ENCODE measurements around the gene RPL41. TPM values are rescaled to one million over a fixed set of nuclear protein-coding genes. Genes with fewer than 3 reads are reported as not detected.

Gene RPL41
- polyA plus RNA-seq, 1 of the 3 experiments (the other 2 are of a cell fraction), result 12,464 TPM

DNA sequence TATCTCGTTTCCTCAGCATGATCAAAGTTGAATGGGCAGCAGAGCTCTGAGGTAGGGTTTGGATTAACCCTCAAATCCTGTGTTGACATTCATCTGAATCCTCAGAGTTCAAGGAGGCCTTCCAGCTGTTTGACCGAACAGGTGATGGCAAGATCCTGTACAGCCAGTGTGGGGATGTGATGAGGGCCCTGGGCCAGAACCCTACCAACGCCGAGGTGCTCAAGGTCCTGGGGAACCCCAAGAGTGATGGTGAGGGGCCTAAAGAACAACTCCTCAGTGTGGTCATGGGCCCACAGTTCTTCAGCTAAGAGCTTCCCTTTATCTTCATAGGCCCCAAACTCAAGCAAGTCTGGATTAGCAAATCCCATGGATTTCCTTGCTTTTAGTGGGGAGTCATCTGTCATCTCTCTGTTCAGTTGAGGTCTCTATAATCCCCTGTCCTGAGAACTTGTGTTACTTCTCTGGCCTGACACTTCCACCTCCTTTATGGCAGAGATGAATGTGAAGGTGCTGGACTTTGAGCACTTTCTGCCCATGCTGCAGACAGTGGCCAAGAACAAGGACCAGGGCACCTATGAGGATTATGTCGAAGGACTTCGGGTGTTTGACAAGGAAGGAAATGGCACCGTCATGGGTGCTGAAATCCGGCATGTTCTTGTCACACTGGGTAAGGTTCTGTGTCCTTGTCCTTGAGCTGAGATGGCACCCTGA lies 43.2 kb downstream of the RPL41 start:
- whole genome bisulfite sequencing (ENCODE audit: low lambda C conversion rate), result 47% methylated on average over 4 of the region's 8 CpGs
- Histone ChIP-seq H3K9ac (peak overlapping the region; percentile 94), H2AFZ (ENCODE audit: low read depth) (no peak overlapping the region), H4K20me1 (ENCODE audit: insufficient read depth) (peaks cover 42% of the 10 kb centered on the region), H3K4me1 (ENCODE audit: control insufficient read depth in 1 of 2, insufficient read depth in 2 of 2, low read depth in 1 of 2, low read length in 1 of 2) (peaks cover 23 to 28% of the 10 kb centered on the region in 2 experiments; a peak in 3 of 4 replicates), H3K4me2 (peak overlapping the region; percentile 97), H3K4me3 (ENCODE audit: low read depth in 2 of 2, low read length in 1 of 2) (peak overlapping the region; percentile 82 to 87), H3K27ac (ENCODE audit: low read depth in 2 of 2, low read length in 1 of 2) (peak overlapping the region; percentile 82 to 89; a peak in 3 of 4 replicates), H3K27me3 (ENCODE audit: insufficient read depth) (no peaks in the 10 kb centered on the region), H3K9me2 (no peaks in the 10 kb centered on the region), H3F3A (replicated peaks; ENCODE audit: insufficient read depth) (peaks cover 60% of the 10 kb centered on the region), H3K36me3 (replicated peaks in 1 of 2; ENCODE audit: control insufficient read depth in 1 of 2, insufficient read depth in 2 of 2, low read length in 1 of 2) (peaks cover 54 to 55% of the 10 kb centered on the region in 2 experiments), H3K9me3 (no peaks in the 10 kb centered on the region), H3K79me2 (ENCODE audit: insufficient read depth) (peaks cover 53% of the 10 kb centered on the region)
- POLR2A ChIA-PET, result interaction anchor here (1.0 to 2.5 kb wide), 7 partner anchors 8 to 31 kb away, joined by 3 to 19 read pairs (median 4); partner anchors contain the start of genes ESYT1 and SMARCC2
- DNase-seq, result no peak
- CTCF ChIA-PET, result interaction anchor here (0.6 to 3.6 kb wide), 6 partner anchors 8 to 63 kb away, joined by 3 to 14 read pairs (median 8); partner anchors contain the start of genes ESYT1, SMARCC2 and ZC3H10
- TF ChIP-seq SIN3A (IDR thresholded peaks at IDR 0.05; ENCODE audit: borderline replicate concordance, low read depth, low read length), result 0 out of 2 replicates have a peak, but pooled peaks have one; percentile 12
- TF ChIP-seq PBX3 (IDR thresholded peaks at IDR 0.05), result 0 out of 2 replicates have a peak, but pooled peaks have one; percentile 1
- TF ChIP-seq GABPA (IDR thresholded peaks at IDR 0.05; ENCODE audit: low read depth), result no peak

DNA sequence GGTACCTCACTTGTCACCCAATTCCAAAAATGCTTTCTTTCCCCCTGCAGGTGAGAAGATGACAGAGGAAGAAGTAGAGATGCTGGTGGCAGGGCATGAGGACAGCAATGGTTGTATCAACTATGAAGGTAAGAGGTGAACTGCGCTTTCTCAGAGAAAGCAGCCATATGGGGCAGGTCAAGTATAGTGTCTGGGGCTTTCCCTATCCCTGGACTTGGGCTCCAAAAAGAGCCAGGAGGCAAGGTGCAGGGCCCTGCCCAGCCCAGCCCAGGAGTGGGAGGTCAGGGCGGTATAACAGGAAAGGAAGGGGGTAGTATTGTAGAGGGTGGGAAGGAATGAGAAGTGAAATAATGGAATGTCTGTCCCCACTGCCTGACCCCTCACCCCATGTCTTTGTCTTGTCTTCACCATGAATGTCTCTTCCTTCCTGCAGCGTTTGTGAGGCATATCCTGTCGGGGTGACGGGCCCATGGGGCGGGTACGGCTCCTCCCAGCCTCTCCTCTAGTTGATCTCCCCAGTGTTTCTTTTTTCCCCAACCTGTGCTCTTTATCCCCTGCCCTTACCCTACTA lies 43.8 kb downstream of the RPL41 start:
- Histone ChIP-seq H3K36me3 (replicated peaks in 1 of 2; ENCODE audit: control insufficient read depth in 1 of 2, insufficient read depth in 2 of 2, low read length in 1 of 2) (peaks cover 51 to 54% of the 10 kb centered on the region in 2 experiments), H3K27me3 (ENCODE audit: insufficient read depth) (no peaks in the 10 kb centered on the region), H3F3A (replicated peaks; ENCODE audit: insufficient read depth) (peaks cover 60% of the 10 kb centered on the region), H3K9ac (peak overlapping the region; percentile 94), H2AFZ (ENCODE audit: low read depth) (no peak overlapping the region), H3K4me3 (ENCODE audit: low read depth in 2 of 2, low read length in 1 of 2) (peak overlapping the region; percentile 82 to 87), H3K4me2 (peak overlapping the region; percentile 97), H3K4me1 (ENCODE audit: control insufficient read depth in 1 of 2, insufficient read depth in 2 of 2, low read depth in 1 of 2, low read length in 1 of 2) (peaks cover 23 to 28% of the 10 kb centered on the region in 2 experiments; a peak in 3 of 4 replicates), H3K79me2 (ENCODE audit: insufficient read depth) (peaks cover 53% of the 10 kb centered on the region), H4K20me1 (ENCODE audit: insufficient read depth) (peaks cover 42% of the 10 kb centered on the region), H3K27ac (ENCODE audit: low read depth in 2 of 2, low read length in 1 of 2) (peak overlapping the region; percentile 8 to 82; a peak in 3 of 4 replicates), H3K9me3 (no peaks in the 10 kb centered on the region), H3K9me2 (no peaks in the 10 kb centered on the region)
- DNase-seq, result no peak
- 80% methylated on average over 6 of the region's 7 CpGs for WGBS (ENCODE audit: low lambda C conversion rate)
- TF ChIP-seq TCF12 (IDR thresholded peaks at IDR 0.05) (no peak), PBX3 (IDR thresholded peaks at IDR 0.05) (no peak), RFX5 (IDR thresholded peaks at IDR 0.05; ENCODE audit: low read length) (no peak), GABPA (IDR thresholded peaks at IDR 0.05; ENCODE audit: low read depth) (no peak), JUND (IDR thresholded peaks at IDR 0.05) (no peak), NFIC (IDR thresholded peaks at IDR 0.05; ENCODE audit: borderline replicate concordance) (no peak), REST (IDR thresholded peaks at IDR 0.05; ENCODE audit: low read depth, low read length) (no peak)
- TF ChIP-seq, protein P1, sequence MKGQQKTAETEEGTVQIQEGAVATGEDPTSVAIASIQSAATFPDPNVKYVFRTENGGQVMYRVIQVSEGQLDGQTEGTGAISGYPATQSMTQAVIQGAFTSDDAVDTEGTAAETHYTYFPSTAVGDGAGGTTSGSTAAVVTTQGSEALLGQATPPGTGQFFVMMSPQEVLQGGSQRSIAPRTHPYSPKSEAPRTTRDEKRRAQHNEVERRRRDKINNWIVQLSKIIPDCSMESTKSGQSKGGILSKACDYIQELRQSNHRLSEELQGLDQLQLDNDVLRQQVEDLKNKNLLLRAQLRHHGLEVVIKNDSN (IDR thresholded peaks at IDR 0.05; ENCODE audit: borderline replicate concordance, low read depth), result no peak
- POLR2A ChIA-PET, result interaction anchor here (0.6 to 2.5 kb wide), 4 partner anchors 16 to 104 kb away, joined by 3 to 19 read pairs (median 8); partner anchors contain the start of gene ESYT1
- CTCF ChIA-PET, result interaction anchor here (1.3 to 7.8 kb wide), 6 partner anchors 9 to 34 kb away, joined by 3 to 60 read pairs (median 8); partner anchors contain the start of genes ESYT1 and SMARCC2
